ENCODE measurements around the gene GRIK2.

GRCh38 chr6:101607111-101607690, 213.7 kb downstream of the GRIK2 start:
- TF ChIP-seq CTCF (IDR thresholded peaks at IDR 0.05) (no peak), POLR2A (IDR thresholded peaks at IDR 0.05) (no peak)

All from Peyer's patch (tissue), 4 donors.